ENCODE results near the gene CCDC88C. TPM values are rescaled to one million over a fixed set of nuclear protein-coding genes. Genes with fewer than 3 reads are reported as not detected.

The CCDC88C gene
- total RNA-seq, 1 donor from 2014 or later, result 17.8 TPM

DNA sequence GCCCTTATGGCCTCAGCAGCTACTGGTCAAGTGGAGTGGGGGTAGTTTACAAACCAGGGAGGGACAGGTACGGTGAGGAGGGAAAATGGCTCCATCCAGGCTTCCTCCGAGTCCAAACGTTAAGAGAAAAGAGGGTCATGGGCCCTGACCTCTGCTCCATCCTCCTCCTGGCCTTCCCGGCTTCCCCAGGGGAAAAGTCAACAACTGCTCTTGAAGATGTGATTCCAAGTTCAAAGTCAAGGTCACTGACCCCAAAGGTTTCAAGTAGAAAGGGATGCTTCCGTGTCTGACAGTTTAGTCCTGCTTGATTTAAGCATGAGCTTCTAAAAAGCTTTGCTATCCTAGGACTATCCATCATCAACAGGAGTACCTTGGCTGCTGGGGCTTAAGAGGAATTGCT, 28.5 kb downstream of the CCDC88C start:
- Mint-ChIP-seq H3K4me3 (no peak overlapping the region), H3K9me3 (no peaks in the 10 kb centered on the region), H3K27me3 (ENCODE audit: insufficient read depth, low read depth) (peaks cover 4% of the 10 kb centered on the region), H3K27ac (no peak overlapping the region), H3K4me1 (peaks cover 41% of the 10 kb centered on the region), H3K36me3 (peaks cover 9% of the 10 kb centered on the region)
- Histone ChIP-seq H4K20me1 (ENCODE audit: low read depth) (peaks cover 82% of the 10 kb centered on the region), H3K4me1 (peaks cover 36% of the 10 kb centered on the region), H3F3A (ENCODE audit: low read depth) (peaks cover 21% of the 10 kb centered on the region), H3K4me2 (no peak overlapping the region), H3K36me3 (no peaks in the 10 kb centered on the region), H3K4me3 (no peak overlapping the region), H3K79me2 (ENCODE audit: low read depth) (peaks cover 99% of the 10 kb centered on the region), H3K27me3 (no peaks in the 10 kb centered on the region), H3K27ac (no peak overlapping the region), H3K9me3 (ENCODE audit: low read depth) (no peaks in the 10 kb centered on the region), H3K9ac (no peak overlapping the region), H2AFZ (replicated peaks) (no peak overlapping the region)
- DNase-seq (ENCODE audit: low spot score), result no peak
- TF ChIP-seq, protein P1, sequence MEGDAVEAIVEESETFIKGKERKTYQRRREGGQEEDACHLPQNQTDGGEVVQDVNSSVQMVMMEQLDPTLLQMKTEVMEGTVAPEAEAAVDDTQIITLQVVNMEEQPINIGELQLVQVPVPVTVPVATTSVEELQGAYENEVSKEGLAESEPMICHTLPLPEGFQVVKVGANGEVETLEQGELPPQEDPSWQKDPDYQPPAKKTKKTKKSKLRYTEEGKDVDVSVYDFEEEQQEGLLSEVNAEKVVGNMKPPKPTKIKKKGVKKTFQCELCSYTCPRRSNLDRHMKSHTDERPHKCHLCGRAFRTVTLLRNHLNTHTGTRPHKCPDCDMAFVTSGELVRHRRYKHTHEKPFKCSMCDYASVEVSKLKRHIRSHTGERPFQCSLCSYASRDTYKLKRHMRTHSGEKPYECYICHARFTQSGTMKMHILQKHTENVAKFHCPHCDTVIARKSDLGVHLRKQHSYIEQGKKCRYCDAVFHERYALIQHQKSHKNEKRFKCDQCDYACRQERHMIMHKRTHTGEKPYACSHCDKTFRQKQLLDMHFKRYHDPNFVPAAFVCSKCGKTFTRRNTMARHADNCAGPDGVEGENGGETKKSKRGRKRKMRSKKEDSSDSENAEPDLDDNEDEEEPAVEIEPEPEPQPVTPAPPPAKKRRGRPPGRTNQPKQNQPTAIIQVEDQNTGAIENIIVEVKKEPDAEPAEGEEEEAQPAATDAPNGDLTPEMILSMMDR (IDR thresholded peaks at IDR 0.05), result no peak
- TF ChIP-seq EZH2 (IDR thresholded peaks at IDR 0.05) (no peak), EZH2phosphoT487 (IDR thresholded peaks at IDR 0.05) (no peak)

- Mint-ChIP-seq H3K27ac (no peak overlapping the region), H3K4me1 (peaks cover 43% of the 10 kb centered on the region)
- no peak overlapping the region for H3K9ac ChIP-seq
Observed at GRCh38 chr14:91388551-91388975, 29.1 kb downstream of the CCDC88C start.

DNA sequence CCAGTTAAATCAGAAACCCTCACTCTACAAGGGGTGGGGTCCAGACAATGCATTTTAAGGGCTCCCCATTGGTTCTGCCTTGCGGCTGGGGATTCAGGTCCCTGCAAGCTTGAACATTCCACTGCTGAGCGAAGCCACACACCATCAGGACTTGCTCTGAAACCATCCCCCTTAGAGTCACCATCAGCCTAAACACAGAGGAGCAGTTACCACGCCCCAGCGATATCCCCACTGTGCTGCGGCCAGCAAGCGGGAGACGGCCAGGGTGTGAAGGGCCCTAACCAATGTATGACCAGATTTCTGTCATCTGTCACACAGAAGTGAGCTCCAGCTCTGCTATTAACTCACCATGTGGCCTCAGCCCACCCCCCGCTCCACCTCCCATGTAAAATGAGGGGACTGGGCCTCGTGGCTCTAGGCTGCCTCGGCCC, 29.7 kb downstream of the CCDC88C start:
- H3K79me2 ChIP-seq (ENCODE audit: low read depth), result peaks cover 99% of the 10 kb centered on the region
- H3K9ac ChIP-seq, result no peak overlapping the region
- peaks cover 35% of the 10 kb centered on the region for H3K4me1 ChIP-seq
- no peak overlapping the region for H3K27ac Mint-ChIP-seq
- H4K20me1 ChIP-seq (ENCODE audit: low read depth), result peaks cover 83% of the 10 kb centered on the region
- peaks cover 11% of the 10 kb centered on the region for H3K36me3 Mint-ChIP-seq
- TF ChIP-seq EZH2phosphoT487 (IDR thresholded peaks at IDR 0.05), result no peak
- TF ChIP-seq EZH2 (IDR thresholded peaks at IDR 0.05), result no peak
- TF ChIP-seq, protein P1 (IDR thresholded peaks at IDR 0.05), result no peak
- no peak for DNase-seq (ENCODE audit: low spot score)
- no peak overlapping the region for H2AFZ ChIP-seq (replicated peaks)
- H3K36me3 ChIP-seq, result no peaks in the 10 kb centered on the region
- H3K27me3 ChIP-seq, result no peaks in the 10 kb centered on the region
- H3K4me2 ChIP-seq, result peak overlapping the region; percentile 7
- peaks cover 17% of the 10 kb centered on the region for H3F3A ChIP-seq (ENCODE audit: low read depth)
- no peak overlapping the region for H3K4me3 Mint-ChIP-seq
- no peak overlapping the region for H3K27ac ChIP-seq
- H3K9me3 ChIP-seq (ENCODE audit: low read depth), result no peaks in the 10 kb centered on the region
- H3K27me3 Mint-ChIP-seq (ENCODE audit: insufficient read depth, low read depth), result peaks cover 4% of the 10 kb centered on the region
- peaks cover 46% of the 10 kb centered on the region for H3K4me1 Mint-ChIP-seq
- H3K4me3 ChIP-seq, result no peak overlapping the region
- no peaks in the 10 kb centered on the region for H3K9me3 Mint-ChIP-seq

More at GRCh38 chr14:91388551-91388975, 29.1 kb downstream of the CCDC88C start:
- Histone ChIP-seq H3F3A (ENCODE audit: low read depth) (peaks cover 19% of the 10 kb centered on the region), H3K27ac (no peak overlapping the region), H3K27me3 (no peaks in the 10 kb centered on the region), H3K79me2 (ENCODE audit: low read depth) (peaks cover 99% of the 10 kb centered on the region), H4K20me1 (ENCODE audit: low read depth) (peaks cover 83% of the 10 kb centered on the region), H3K4me3 (no peak overlapping the region), H3K36me3 (no peaks in the 10 kb centered on the region), H3K4me1 (peaks cover 35% of the 10 kb centered on the region), H3K4me2 (no peak overlapping the region), H2AFZ (replicated peaks) (no peak overlapping the region), H3K9me3 (ENCODE audit: low read depth) (no peaks in the 10 kb centered on the region)
- no peak for DNase-seq (ENCODE audit: low spot score)
- Mint-ChIP-seq H3K27me3 (ENCODE audit: insufficient read depth, low read depth) (peaks cover 4% of the 10 kb centered on the region), H3K9me3 (no peaks in the 10 kb centered on the region), H3K4me3 (no peak overlapping the region), H3K36me3 (peaks cover 11% of the 10 kb centered on the region)
- TF ChIP-seq EZH2 (IDR thresholded peaks at IDR 0.05), result no peak
- TF ChIP-seq EZH2phosphoT487 (IDR thresholded peaks at IDR 0.05), result no peak
- TF ChIP-seq, protein P1 (IDR thresholded peaks at IDR 0.05), result no peak
